SU-DHL-6 (cell line): ENCODE results near the gene ZFYVE21.
A peak's percentile ranks its signal among the peaks of the same experiment; 100 is the strongest.

Experiments
- H2AFZ ChIP-seq: fragments of 200-600 bp; sonication (generic); 2 replicates; pipeline ENCODE4 v1.6.1; 2014; ENCODE audit warnings: low read depth, mild to moderate bottlenecking, moderate library complexity, mixed read lengths, antibody characterized with exemption, low read length; ENCODE audit not compliant: severe bottlenecking
- H3F3A ChIP-seq: fragments of 200-600 bp; shearing (Covaris generic); 2 replicates; pipeline ENCODE4 v1.6.0; 2016; ENCODE audit warnings: antibody characterized with exemption, mild to moderate bottlenecking; ENCODE audit not compliant: insufficient read depth
- H3K27ac ChIP-seq: fragments of 200-600 bp; sonication (generic); 2 replicates; pipeline ENCODE4 v1.5.1; 2016; ENCODE audit warnings: low read depth, mild to moderate bottlenecking, low read length, moderate library complexity, mixed read lengths
- H3K27me3 ChIP-seq: fragments of 200-600 bp; sonication (generic), shearing (Covaris generic); 2 replicates; pipeline ENCODE4 v1.6.0; 2014; ENCODE audit warnings: mild to moderate bottlenecking, low read length
- H3K36me3 ChIP-seq: fragments of 200-600 bp; sonication (generic); 2 replicates; pipeline ENCODE4 v1.6.1; 2014; ENCODE audit warnings: mild to moderate bottlenecking, low read length, mixed read lengths
- H3K4me2 ChIP-seq: fragments of 300-600, 200-600 bp; shearing (Covaris generic), sonication (generic); 2 replicates; pipeline ENCODE4 v1.6.0; 2014; ENCODE audit warnings: low read length, low read depth, mild to moderate bottlenecking; ENCODE audit not compliant: poor library complexity, severe bottlenecking
- H3K4me3 ChIP-seq: fragments of 200-600 bp; sonication (generic); 2 replicates; pipeline ENCODE4 v1.5.1; 2014; ENCODE audit warnings: antibody characterized with exemption, low read length, mild to moderate bottlenecking, mixed read lengths; ENCODE audit not compliant: insufficient read depth, poor library complexity, severe bottlenecking
- H3K79me2 ChIP-seq: fragments of 200-600 bp; sonication (generic); 2 replicates; pipeline ENCODE4 v1.6.1; 2014; ENCODE audit warnings: mild to moderate bottlenecking, low read length, moderate library complexity; ENCODE audit not compliant: insufficient read depth
- H3K9ac ChIP-seq: fragments of 200-600 bp; sonication (generic); 2 replicates; pipeline ENCODE4 v1.7.0; 2014; ENCODE audit warnings: mild to moderate bottlenecking, low read length
- H3K9me2 ChIP-seq: fragments of 200-600 bp; sonication (generic); replicated peaks from 2 replicates; pipeline ENCODE4 v1.6.1; 2014; ENCODE audit warnings: low read length; ENCODE audit not compliant: insufficient read depth
- H3K9me3 ChIP-seq: fragments of 200-600 bp; sonication (generic); 2 replicates; pipeline ENCODE4 v1.6.1; 2014; ENCODE audit warnings: low read length, mixed read lengths; ENCODE audit not compliant: insufficient read depth
- H4K20me1 ChIP-seq: fragments of 200-600 bp; sonication (generic); 2 replicates; pipeline ENCODE4 v1.6.1; 2014; ENCODE audit warnings: low read depth, mild to moderate bottlenecking, antibody characterized with exemption, low read length, moderate library complexity, mixed read lengths
- CTCF ChIP-seq: fragments of 200-600 bp; sonication (generic); IDR thresholded peaks from one replicate; pipeline ENCODE4 v1.5.1; 2017; ENCODE audit warnings: antibody characterized with exemption, mild to moderate bottlenecking, low read length, moderate library complexity; ENCODE audit not compliant: insufficient read depth, poor library complexity, severe bottlenecking
- EZH2phosphoT487 ChIP-seq: fragments of 200-600 bp; sonication (generic), shearing (Covaris generic); conservative IDR thresholded peaks from 2 replicates; pipeline ENCODE4 v1.6.1; 2018; ENCODE audit warnings: mild to moderate bottlenecking, antibody characterized with exemption, low read length, moderate library complexity, mixed read lengths

ZFYVE21 gene

GRCh38 chr14:103685276-103686211 is 30.1 kb upstream of the ZFYVE21 start:
- no peak overlapping the region for H3K4me2 ChIP-seq
- no peaks in the 10 kb centered on the region for H3K9me2 ChIP-seq
- H4K20me1 ChIP-seq, result no peaks in the 10 kb centered on the region
- no peaks in the 10 kb centered on the region for H3K9me3 ChIP-seq
- no peaks in the 10 kb centered on the region for H3K27me3 ChIP-seq
- peaks cover 18% of the 10 kb centered on the region for H3F3A ChIP-seq
- no peak overlapping the region for H3K4me3 ChIP-seq
- H3K27ac ChIP-seq, result no peak overlapping the region
- TF ChIP-seq EZH2phosphoT487, result no peak
- TF ChIP-seq CTCF, result no peak
- H3K36me3 ChIP-seq, result peaks cover 9% of the 10 kb centered on the region; the same call in 1 of the 2 replicates
- no peak overlapping the region for H2AFZ ChIP-seq
- H3K79me2 ChIP-seq, result no peaks in the 10 kb centered on the region
- H3K9ac ChIP-seq, result no peak overlapping the region

- peaks cover 28% of the 10 kb centered on the region for H3F3A ChIP-seq
- no peak for TF ChIP-seq CTCF
- no peak for TF ChIP-seq EZH2phosphoT487
- no peak overlapping the region for H3K4me3 ChIP-seq
- no peak overlapping the region for H3K27ac ChIP-seq
- peaks cover 9% of the 10 kb centered on the region; the same call in 1 of the 2 replicates for H3K36me3 ChIP-seq
- no peaks in the 10 kb centered on the region for H3K27me3 ChIP-seq
- no peak overlapping the region for H2AFZ ChIP-seq
- H4K20me1 ChIP-seq, result no peaks in the 10 kb centered on the region
- no peak overlapping the region for H3K4me2 ChIP-seq
- H3K9me2 ChIP-seq, result no peaks in the 10 kb centered on the region
- H3K9ac ChIP-seq, result no peak overlapping the region
- no peaks in the 10 kb centered on the region for H3K9me3 ChIP-seq
- no peaks in the 10 kb centered on the region for H3K79me2 ChIP-seq
These were observed 28.7 kb upstream of the ZFYVE21 start for GRCh38 chr14:103686831-103687485.

- H3K79me2 ChIP-seq, result no peaks in the 10 kb centered on the region
- no peak overlapping the region for H3K4me2 ChIP-seq
- no peaks in the 10 kb centered on the region for H3K27me3 ChIP-seq
- H3K9ac ChIP-seq, result no peak overlapping the region
- no peak for TF ChIP-seq EZH2phosphoT487
- no peak for TF ChIP-seq CTCF
- peaks cover 36% of the 10 kb centered on the region for H3F3A ChIP-seq
- H3K9me3 ChIP-seq, result no peaks in the 10 kb centered on the region
- no peak overlapping the region for H2AFZ ChIP-seq
- H3K9me2 ChIP-seq, result no peaks in the 10 kb centered on the region
- H3K4me3 ChIP-seq, result no peak overlapping the region
- no peaks in the 10 kb centered on the region for H4K20me1 ChIP-seq
- 0 out of 2 replicates have a peak overlapping the region, but pooled peaks have one; percentile 6 for H3K27ac ChIP-seq
- H3K36me3 ChIP-seq, result peaks cover 9% of the 10 kb centered on the region; the same call in 1 of the 2 replicates
These were observed 27.9 kb upstream of the ZFYVE21 start for GRCh38 chr14:103687712-103688111.
